Measurements from ENCODE around the gene ATAD2B. TPM values are rescaled to one million over a fixed set of nuclear protein-coding genes. Genes with fewer than 3 reads are reported as not detected.

Gene ATAD2B
- total RNA-seq, 4 donors from 2014 or later: 37.1 to 82.7 (median 40.7) TPM

GRCh38 chr2:23719716-23720115 lies 207.2 kb downstream of the ATAD2B start:
- Histone ChIP-seq H3K4me3 (no peak overlapping the region), H3K4me1 (no peaks in the 10 kb centered on the region), H3K27me3 (no peaks in the 10 kb centered on the region), H3K9me3 (peaks cover 6 to 10% of the 10 kb centered on the region in 2 donors), H3K27ac (no peak overlapping the region), H3K36me3 (peaks cover 0 to 5% (median 2%) of the 10 kb centered on the region in 4 donors)
- no peak for DNase-seq
- intact Hi-C loops (cut with DNase I; ENCODE audit: low total_unique reads): no loop called here
- 80% methylated on average over 5 of the region's 5 CpGs; no CpG with 5 or more reads in 1 of the 2 donors for WGBS, 2 donors (ENCODE audit: low coverage in 1 of 2)
- no peak for TF ChIP-seq EP300 (IDR thresholded peaks at IDR 0.05; ENCODE audit: low read depth)
- TF ChIP-seq POLR2A (IDR thresholded peaks at IDR 0.05): no peak
- no peak for TF ChIP-seq POLR2AphosphoS5 (IDR thresholded peaks at IDR 0.05)
- no peak for TF ChIP-seq CTCF (IDR thresholded peaks at IDR 0.05)
- in situ Hi-C loops (cut with MboI; ENCODE audit: low pct_ligation_motif_present in 1 of 4, low pct_unique_long_range_greater_than_20kb in 1 of 4, low sequenced_read_pairs in 3 of 4): no loop called here

GRCh38 chr2:23718931-23719700 lies 207.8 kb downstream of the ATAD2B start:
- Histone ChIP-seq H3K4me3 (no peak overlapping the region), H3K4me1 (no peaks in the 10 kb centered on the region), H3K36me3 (peaks cover 0 to 5% (median 2%) of the 10 kb centered on the region in 4 donors), H3K27ac (no peak overlapping the region), H3K9me3 (peaks cover 6 to 10% of the 10 kb centered on the region in 2 donors), H3K27me3 (no peaks in the 10 kb centered on the region)
- DNase-seq: no peak
- 81 to 90% methylated on average over 4 of the region's 4 CpGs for WGBS, 2 donors (ENCODE audit: low coverage in 1 of 2)
- intact Hi-C loops (cut with DNase I; ENCODE audit: low total_unique reads) (no loop called here), in situ Hi-C loops (cut with MboI; ENCODE audit: low pct_ligation_motif_present in 1 of 4, low pct_unique_long_range_greater_than_20kb in 1 of 4, low sequenced_read_pairs in 3 of 4) (no loop called here)
- TF ChIP-seq CTCF (IDR thresholded peaks at IDR 0.05) (no peak), EP300 (IDR thresholded peaks at IDR 0.05; ENCODE audit: low read depth) (no peak), POLR2AphosphoS5 (IDR thresholded peaks at IDR 0.05) (no peak), POLR2A (IDR thresholded peaks at IDR 0.05) (no peak)

- in situ Hi-C loops (cut with MboI; ENCODE audit: low pct_ligation_motif_present in 1 of 4, low pct_unique_long_range_greater_than_20kb in 1 of 4, low sequenced_read_pairs in 3 of 4) (no loop called here), intact Hi-C loops (cut with DNase I; ENCODE audit: low total_unique reads) (no loop called here)
- Histone ChIP-seq H3K27ac (no peak overlapping the region), H3K4me1 (no peaks in the 10 kb centered on the region), H3K27me3 (no peaks in the 10 kb centered on the region), H3K4me3 (no peak overlapping the region), H3K36me3 (no peaks in the 10 kb centered on the region), H3K9me3 (no peaks in the 10 kb centered on the region)
- TF ChIP-seq CTCF (IDR thresholded peaks at IDR 0.05) (no peak), POLR2A (IDR thresholded peaks at IDR 0.05) (no peak), EP300 (IDR thresholded peaks at IDR 0.05; ENCODE audit: low read depth) (no peak), POLR2AphosphoS5 (IDR thresholded peaks at IDR 0.05) (no peak)
- DNase-seq: no peak
- WGBS, 2 donors (ENCODE audit: low coverage in 1 of 2): 83 to 87% methylated on average over 5 of the region's 5 CpGs
These were observed 213.6 kb downstream of the ATAD2B start for GRCh38 chr2:23713351-23713750.

- Histone ChIP-seq H3K27me3 (no peaks in the 10 kb centered on the region), H3K36me3 (no peaks in the 10 kb centered on the region), H3K4me1 (no peaks in the 10 kb centered on the region), H3K9me3 (no peaks in the 10 kb centered on the region), H3K27ac (no peak overlapping the region), H3K4me3 (no peak overlapping the region)
- in situ Hi-C loops (cut with MboI; ENCODE audit: low pct_ligation_motif_present in 1 of 4, low pct_unique_long_range_greater_than_20kb in 1 of 4, low sequenced_read_pairs in 3 of 4) (no loop called here), intact Hi-C loops (cut with DNase I; ENCODE audit: low total_unique reads) (no loop called here)
- whole genome bisulfite sequencing, 2 donors (ENCODE audit: low coverage in 1 of 2): 60 to 83% methylated on average over 2 of the region's 2 CpGs
- TF ChIP-seq POLR2AphosphoS5 (IDR thresholded peaks at IDR 0.05): no peak
- no peak for TF ChIP-seq EP300 (IDR thresholded peaks at IDR 0.05; ENCODE audit: low read depth)
- no peak for TF ChIP-seq CTCF (IDR thresholded peaks at IDR 0.05)
- TF ChIP-seq POLR2A (IDR thresholded peaks at IDR 0.05): no peak
- DNase-seq: no peak
These were observed 214.2 kb downstream of the ATAD2B start for GRCh38 chr2:23712756-23713151.

Measured in transverse colon (tissue), 4 donors.